IMR-90 (cell line): ENCODE measurements around the gene FDXR.
"Not testable (repeated sequence)": the region's sequence is repeated elsewhere in the genome, so short reads cannot be mapped to it uniquely, and the experiment has no call there.

ENCODE experiments used
- BHLHE40 ChIP-seq: fragments of 150-350 bp; IDR thresholded peaks from 2 replicates; pipeline ENCODE4 v1.6.1; 2016; ENCODE audit warnings: mild to moderate bottlenecking, low read depth, low read length
- CEBPB ChIP-seq: IDR thresholded peaks from 2 replicates; pipeline ENCODE4 v1.6.1; 2012; ENCODE audit warnings: low read depth, low read length, improper control_type of control experiment
- FOS ChIP-seq: fragments of 150-350 bp; IDR thresholded peaks from 2 replicates; pipeline ENCODE4 v1.6.1; 2016; ENCODE audit warnings: low read depth, low read length
- POLR2A ChIP-seq: IDR thresholded peaks from 2 replicates; pipeline ENCODE4 v1.6.1; 2012; ENCODE audit warnings: mild to moderate bottlenecking, low read depth, low read length
- RCOR1 ChIP-seq: IDR thresholded peaks from 2 replicates; pipeline ENCODE4 v1.6.1; 2012; ENCODE audit warnings: mild to moderate bottlenecking, low read length, improper control_type of control experiment; ENCODE audit not compliant: insufficient replicate concordance
- SMC3 ChIP-seq: fragments of 150-350 bp; IDR thresholded peaks from 2 replicates; pipeline ENCODE4 v1.6.1; 2016; ENCODE audit warnings: low read depth, mild to moderate bottlenecking, antibody characterized with exemption, low read length, moderate library complexity
- TF ChIP-seq, protein P1 (sequence below): conservative IDR thresholded peaks from 2 replicates; pipeline ENCODE4 v1.5.1; 2012; ENCODE audit warnings: mild to moderate bottlenecking, low read depth, low read length, improper control_type of control experiment
- TF ChIP-seq, protein P2 (sequence below): fragments of 150-350 bp; IDR thresholded peaks from 2 replicates; pipeline ENCODE4 v1.6.1; 2016; ENCODE audit warnings: low read depth, mild to moderate bottlenecking, low read length, moderate library complexity, borderline replicate concordance

DNA sequence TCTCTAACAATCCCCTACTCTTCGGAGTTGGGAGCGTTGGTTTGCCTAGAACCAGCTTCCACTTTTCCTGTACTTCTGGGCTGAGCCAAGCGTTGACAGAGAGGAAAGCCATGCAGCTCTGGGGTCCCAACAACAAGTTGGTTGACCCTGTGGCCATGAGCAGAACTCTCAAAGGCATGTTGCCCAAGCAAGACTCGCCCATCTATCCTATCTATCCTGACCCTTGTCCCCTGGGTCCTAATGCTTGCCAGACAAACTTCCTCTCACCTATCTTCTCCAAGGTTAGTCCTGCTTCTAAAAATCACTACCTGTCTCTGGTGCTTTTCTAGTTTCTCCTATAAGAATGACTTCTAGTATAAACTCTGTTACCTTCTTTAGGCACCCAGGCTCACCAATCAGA, 36.3 kb upstream of the FDXR start:
- TF ChIP-seq SMC3, RCOR1, CEBPB, BHLHE40, POLR2A, FOS: not testable (repeated sequence)
- TF ChIP-seq, protein P1, sequence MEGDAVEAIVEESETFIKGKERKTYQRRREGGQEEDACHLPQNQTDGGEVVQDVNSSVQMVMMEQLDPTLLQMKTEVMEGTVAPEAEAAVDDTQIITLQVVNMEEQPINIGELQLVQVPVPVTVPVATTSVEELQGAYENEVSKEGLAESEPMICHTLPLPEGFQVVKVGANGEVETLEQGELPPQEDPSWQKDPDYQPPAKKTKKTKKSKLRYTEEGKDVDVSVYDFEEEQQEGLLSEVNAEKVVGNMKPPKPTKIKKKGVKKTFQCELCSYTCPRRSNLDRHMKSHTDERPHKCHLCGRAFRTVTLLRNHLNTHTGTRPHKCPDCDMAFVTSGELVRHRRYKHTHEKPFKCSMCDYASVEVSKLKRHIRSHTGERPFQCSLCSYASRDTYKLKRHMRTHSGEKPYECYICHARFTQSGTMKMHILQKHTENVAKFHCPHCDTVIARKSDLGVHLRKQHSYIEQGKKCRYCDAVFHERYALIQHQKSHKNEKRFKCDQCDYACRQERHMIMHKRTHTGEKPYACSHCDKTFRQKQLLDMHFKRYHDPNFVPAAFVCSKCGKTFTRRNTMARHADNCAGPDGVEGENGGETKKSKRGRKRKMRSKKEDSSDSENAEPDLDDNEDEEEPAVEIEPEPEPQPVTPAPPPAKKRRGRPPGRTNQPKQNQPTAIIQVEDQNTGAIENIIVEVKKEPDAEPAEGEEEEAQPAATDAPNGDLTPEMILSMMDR, result not testable (repeated sequence)
- TF ChIP-seq, protein P2, sequence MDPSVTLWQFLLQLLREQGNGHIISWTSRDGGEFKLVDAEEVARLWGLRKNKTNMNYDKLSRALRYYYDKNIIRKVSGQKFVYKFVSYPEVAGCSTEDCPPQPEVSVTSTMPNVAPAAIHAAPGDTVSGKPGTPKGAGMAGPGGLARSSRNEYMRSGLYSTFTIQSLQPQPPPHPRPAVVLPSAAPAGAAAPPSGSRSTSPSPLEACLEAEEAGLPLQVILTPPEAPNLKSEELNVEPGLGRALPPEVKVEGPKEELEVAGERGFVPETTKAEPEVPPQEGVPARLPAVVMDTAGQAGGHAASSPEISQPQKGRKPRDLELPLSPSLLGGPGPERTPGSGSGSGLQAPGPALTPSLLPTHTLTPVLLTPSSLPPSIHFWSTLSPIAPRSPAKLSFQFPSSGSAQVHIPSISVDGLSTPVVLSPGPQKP, result not testable (repeated sequence)
